Breast epithelium (tissue), 3 donors: Measurements from ENCODE around the gene IQCE.
"Not testable (repeated sequence)": the region's sequence is repeated elsewhere in the genome, so short reads cannot be mapped to it uniquely, and the experiment has no call there.

Source experiments
- POLR2A ChIP-seq: fragments of 450-650 bp; IDR thresholded peaks from one replicate; pipeline ENCODE4 v1.6.1; 2016; ENCODE audit warnings: antibody characterized with exemption, mild to moderate bottlenecking, moderate library complexity
- POLR2AphosphoS5 ChIP-seq, 3 donors: sonication (generic); formaldehyde crosslinking; IDR thresholded peaks; one replicate each; pipeline ENCODE4 v1.6.1; 2017; ENCODE audit warnings: antibody characterized with exemption in 3 of 3
- TF ChIP-seq, protein P1 (sequence below), 3 donors: fragments of 450-650 bp; IDR thresholded peaks; one replicate each; pipeline ENCODE4 v1.5.1; 2016 to 2017; ENCODE audit warnings: antibody characterized with exemption in 3 of 3, mild to moderate bottlenecking in 3 of 3, moderate library complexity in 3 of 3

DNA sequence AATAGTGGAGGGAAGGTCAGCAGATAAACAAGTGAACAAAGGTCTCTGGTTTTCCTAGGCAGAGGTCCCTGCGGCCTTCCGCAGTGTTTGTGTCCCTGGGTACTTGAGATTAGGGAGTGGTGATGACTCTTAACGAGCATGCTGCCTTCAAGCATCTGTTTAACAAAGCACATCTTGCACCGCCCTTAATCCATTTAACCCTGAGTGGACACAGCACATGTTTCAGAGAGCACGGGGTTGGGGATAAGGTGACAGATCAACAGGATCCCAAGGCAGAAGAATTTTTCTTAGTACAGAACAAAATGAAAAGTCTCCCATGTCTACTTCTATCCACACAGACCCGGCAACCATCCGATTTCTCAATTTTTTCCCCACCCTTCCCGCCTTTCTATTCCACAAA, 25.2 kb upstream of the IQCE start:
- TF ChIP-seq, protein P1, sequence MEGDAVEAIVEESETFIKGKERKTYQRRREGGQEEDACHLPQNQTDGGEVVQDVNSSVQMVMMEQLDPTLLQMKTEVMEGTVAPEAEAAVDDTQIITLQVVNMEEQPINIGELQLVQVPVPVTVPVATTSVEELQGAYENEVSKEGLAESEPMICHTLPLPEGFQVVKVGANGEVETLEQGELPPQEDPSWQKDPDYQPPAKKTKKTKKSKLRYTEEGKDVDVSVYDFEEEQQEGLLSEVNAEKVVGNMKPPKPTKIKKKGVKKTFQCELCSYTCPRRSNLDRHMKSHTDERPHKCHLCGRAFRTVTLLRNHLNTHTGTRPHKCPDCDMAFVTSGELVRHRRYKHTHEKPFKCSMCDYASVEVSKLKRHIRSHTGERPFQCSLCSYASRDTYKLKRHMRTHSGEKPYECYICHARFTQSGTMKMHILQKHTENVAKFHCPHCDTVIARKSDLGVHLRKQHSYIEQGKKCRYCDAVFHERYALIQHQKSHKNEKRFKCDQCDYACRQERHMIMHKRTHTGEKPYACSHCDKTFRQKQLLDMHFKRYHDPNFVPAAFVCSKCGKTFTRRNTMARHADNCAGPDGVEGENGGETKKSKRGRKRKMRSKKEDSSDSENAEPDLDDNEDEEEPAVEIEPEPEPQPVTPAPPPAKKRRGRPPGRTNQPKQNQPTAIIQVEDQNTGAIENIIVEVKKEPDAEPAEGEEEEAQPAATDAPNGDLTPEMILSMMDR (IDR thresholded peaks at IDR 0.05), result not testable (repeated sequence)
- not testable (repeated sequence) for TF ChIP-seq POLR2A; POLR2AphosphoS5 (IDR thresholded peaks at IDR 0.05)
